AG10803 (cell line): ENCODE results near the gene SRRD.
"Not testable (repeated sequence)": the region's sequence is repeated elsewhere in the genome, so short reads cannot be mapped to it uniquely, and the experiment has no call there.

Source experiments
- DNase-seq: peaks from one replicate; pipeline ENCODE4 v3.0.0; 2010; ENCODE audit warnings: low read depth
- H3K4me3 ChIP-seq: 2 replicates; pipeline ENCODE4 v1.5.1; 2011; ENCODE audit warnings: mild to moderate bottlenecking, low read length, control low read depth
- TF ChIP-seq, protein P1 (sequence below): conservative IDR thresholded peaks from 2 replicates; pipeline ENCODE4 v1.5.1; 2011; ENCODE audit warnings: mild to moderate bottlenecking, low read length, control low read depth, inconsistent platforms

SRRD gene

GRCh38 chr22:26522012-26522411 lies 38.3 kb downstream of the SRRD start:
- no peak overlapping the region for H3K4me3 ChIP-seq
- TF ChIP-seq, protein P1, sequence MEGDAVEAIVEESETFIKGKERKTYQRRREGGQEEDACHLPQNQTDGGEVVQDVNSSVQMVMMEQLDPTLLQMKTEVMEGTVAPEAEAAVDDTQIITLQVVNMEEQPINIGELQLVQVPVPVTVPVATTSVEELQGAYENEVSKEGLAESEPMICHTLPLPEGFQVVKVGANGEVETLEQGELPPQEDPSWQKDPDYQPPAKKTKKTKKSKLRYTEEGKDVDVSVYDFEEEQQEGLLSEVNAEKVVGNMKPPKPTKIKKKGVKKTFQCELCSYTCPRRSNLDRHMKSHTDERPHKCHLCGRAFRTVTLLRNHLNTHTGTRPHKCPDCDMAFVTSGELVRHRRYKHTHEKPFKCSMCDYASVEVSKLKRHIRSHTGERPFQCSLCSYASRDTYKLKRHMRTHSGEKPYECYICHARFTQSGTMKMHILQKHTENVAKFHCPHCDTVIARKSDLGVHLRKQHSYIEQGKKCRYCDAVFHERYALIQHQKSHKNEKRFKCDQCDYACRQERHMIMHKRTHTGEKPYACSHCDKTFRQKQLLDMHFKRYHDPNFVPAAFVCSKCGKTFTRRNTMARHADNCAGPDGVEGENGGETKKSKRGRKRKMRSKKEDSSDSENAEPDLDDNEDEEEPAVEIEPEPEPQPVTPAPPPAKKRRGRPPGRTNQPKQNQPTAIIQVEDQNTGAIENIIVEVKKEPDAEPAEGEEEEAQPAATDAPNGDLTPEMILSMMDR: no peak
- no peak for DNase-seq

- DNase-seq: no peak
- TF ChIP-seq, protein P1: no peak
- no peak overlapping the region for H3K4me3 ChIP-seq
Observed at GRCh38 chr22:26522592-26522991, 38.9 kb downstream of the SRRD start.

DNA sequence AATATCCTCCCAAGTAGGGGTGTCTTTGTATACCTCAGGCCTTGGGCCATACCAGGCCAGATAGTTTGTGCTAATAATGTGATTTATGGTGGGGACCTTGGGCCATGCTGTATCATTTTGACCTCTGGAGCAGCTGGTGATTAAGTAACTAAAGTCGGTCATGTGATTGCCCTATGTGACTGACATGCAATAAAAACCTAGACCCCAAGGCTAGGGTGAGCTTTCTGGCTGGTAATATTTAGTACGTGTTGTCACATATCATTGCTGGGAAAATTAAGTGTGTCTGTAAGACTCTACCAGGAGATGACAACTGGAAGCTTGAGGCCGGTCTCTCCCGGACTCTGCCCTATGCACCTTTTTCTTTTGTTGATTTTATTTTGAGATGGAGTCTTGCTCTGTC lies 41.2 kb downstream of the SRRD start:
- TF ChIP-seq, protein P1: no peak
- H3K4me3 ChIP-seq: no peak overlapping the region
- DNase-seq: no peak

GRCh38 chr22:26525946-26526564 lies 42.4 kb downstream of the SRRD start:
- TF ChIP-seq, protein P1: no peak
- no peak overlapping the region for H3K4me3 ChIP-seq
- DNase-seq: no peak

DNA sequence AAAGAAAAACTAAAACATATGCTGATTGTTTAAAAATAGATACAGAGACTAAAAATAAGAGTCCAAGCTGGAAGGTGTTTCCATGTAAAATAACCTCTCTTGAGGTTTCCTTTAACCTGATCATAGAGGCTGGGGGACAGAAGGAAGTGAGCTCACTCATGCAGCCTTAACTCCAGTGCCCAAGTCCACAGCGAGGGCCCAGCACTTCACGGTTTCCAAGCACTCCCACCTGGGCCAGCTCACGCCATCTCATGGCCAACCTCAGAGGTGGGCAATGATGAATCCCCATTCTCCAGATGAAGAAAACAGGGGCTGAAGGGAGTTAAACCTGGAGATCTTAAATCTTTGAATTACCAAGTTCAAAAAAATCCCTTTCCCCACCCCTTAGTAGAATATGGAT lies 43.5 kb downstream of the SRRD start:
- H3K4me3 ChIP-seq: no peak overlapping the region
- no peak for DNase-seq
- TF ChIP-seq, protein P1: no peak

- H3K4me3 ChIP-seq: no peak overlapping the region
- no peak for DNase-seq
- TF ChIP-seq, protein P1: no peak
Observed at GRCh38 chr22:26527574-26528465, 44.1 kb downstream of the SRRD start.

GRCh38 chr22:26528518-26528917 lies 44.8 kb downstream of the SRRD start:
- H3K4me3 ChIP-seq, DNase-seq: not testable (repeated sequence)
